Kidney (tissue), 14 donors: ENCODE results near the gene ARHGEF10L. TPM values are rescaled to one million over a fixed set of nuclear protein-coding genes. Genes with fewer than 3 reads are reported as not detected.

Experiments used
- DNase-seq, 5 donors: peaks; one replicate each; pipeline ENCODE4 v3.0.0-alpha.2; 2013 to 2020
- FAIRE-seq: peaks from 2 replicates; lab custom pipeline; 2012; peaks lifted over from hg19 to GRCh38; lab: Jason Lieb, UNC
- H3K27ac ChIP-seq, 2 donors: one replicate each; pipeline ENCODE4 v1.7.0; 2013; ENCODE audit warnings: low read depth in 2 of 2, low read length in 2 of 2, inconsistent platforms in 1 of 2
- H3K27me3 ChIP-seq: one replicate; pipeline ENCODE4 v1.7.1; 2013; ENCODE audit warnings: low read length, inconsistent platforms; ENCODE audit not compliant: control insufficient read depth, insufficient read depth
- H3K36me3 ChIP-seq, 3 donors: one replicate each; pipeline versions ENCODE4 v1.7.0 to v1.7.1; 2013; ENCODE audit warnings: low read length in 3 of 3, control low read depth in 1 of 3, inconsistent platforms in 1 of 3; ENCODE audit not compliant: insufficient read depth in 3 of 3, control insufficient read depth in 2 of 3
- H3K4me1 ChIP-seq, 3 donors: one replicate each; pipeline versions ENCODE4 v1.7.0 to v1.7.1; 2013; ENCODE audit warnings: low read length in 3 of 3, inconsistent platforms in 1 of 3, low read depth in 1 of 3; ENCODE audit not compliant: control insufficient read depth in 2 of 3, insufficient read depth in 2 of 3
- H3K4me3 ChIP-seq, 3 donors: one replicate each; pipeline versions ENCODE4 v1.7.0 to v1.8.1; 2013; ENCODE audit warnings: low read length in 3 of 3, control low read depth in 1 of 3, inconsistent platforms in 1 of 3
- H3K9ac ChIP-seq, 3 donors: one replicate each; pipeline versions ENCODE4 v1.7.0 to v1.7.1; 2013; ENCODE audit warnings: low read length in 3 of 3, control low read depth in 1 of 3, inconsistent platforms in 1 of 3
- H3K9me3 ChIP-seq, 3 donors: one replicate each; pipeline versions ENCODE4 v1.7.0 to v1.7.1; 2013; ENCODE audit warnings: low read length in 3 of 3, control low read depth in 1 of 3, inconsistent platforms in 1 of 3; ENCODE audit not compliant: control insufficient read depth in 2 of 3, insufficient read depth in 1 of 3
- CTCF ChIP-seq: IDR thresholded peaks from 3 replicates; pipeline ENCODE4 v1.5.1; 2012; ENCODE audit warnings: mild to moderate bottlenecking, moderate library complexity, borderline replicate concordance; ENCODE audit not compliant: insufficient read depth; ENCODE audit errors: extremely low read depth
- intact Hi-C: fragments of 100-400 bp; cut with DNase I; formaldehyde crosslinking; loops from one replicate; pipeline ENCODE4 v1.11.1; 2022
- polyA plus RNA-seq: library from polyadenylated mRNA; stranded (reverse); fragments of 350-450 nt; fragmentation: Illumina TruSeq; extraction: RNeasy Lipid Tissue Mini Kit (QIAGEN cat#74804); gene quantifications from one replicate; pipeline ENCODE4 v1.2.3, GENCODE V29; 2014; ENCODE audit warnings: low read depth, low replicate concordance; ENCODE audit not compliant: insufficient read depth
- total RNA-seq: library from RNA; stranded (reverse); fragmentation: NEBNext Ultra II Directional; extraction: Animal tissue kit (Norgen Biotek cat#: 25700); gene quantifications from one replicate; pipeline ENCODE4 v1.2.1, GENCODE V29; 2021
- donor health status: control.
- donor health status: control.
- donor health status: control.
- donor health status: control.
- donor health status: control.
- donor health status: DM: yes; HTN: yes; CAD: no.
- donor health status: Normal renal cell carcinoma (clear cell type).

Gene ARHGEF10L
- total and polyA plus RNA-seq, 2 donors from 2014 or later, result 40.8 to 91.9 TPM

GRCh38 chr1:17596651-17597509 lies 57.4 kb downstream of the ARHGEF10L start:
- FAIRE-seq (no peak), DNase-seq (peak in 1 of 5 donors; percentile 48)
- intact Hi-C loops, result no loop called here
- no peaks in the 10 kb centered on the region for H3K9me3 ChIP-seq
- H3K4me1 ChIP-seq, result peaks cover 0 to 49% (median 48%) of the 10 kb centered on the region in 3 donors
- H3K27me3 ChIP-seq, result no peaks in the 10 kb centered on the region
- TF ChIP-seq CTCF, result no peak
- H3K36me3 ChIP-seq, result peaks cover 0 to 17% (median 0%) of the 10 kb centered on the region in 3 donors
- no peak overlapping the region for H3K4me3 ChIP-seq
- peak overlapping the region in 1 of 2 donors; percentile 43 for H3K27ac ChIP-seq
- H3K9ac ChIP-seq, result no peak overlapping the region

DNA sequence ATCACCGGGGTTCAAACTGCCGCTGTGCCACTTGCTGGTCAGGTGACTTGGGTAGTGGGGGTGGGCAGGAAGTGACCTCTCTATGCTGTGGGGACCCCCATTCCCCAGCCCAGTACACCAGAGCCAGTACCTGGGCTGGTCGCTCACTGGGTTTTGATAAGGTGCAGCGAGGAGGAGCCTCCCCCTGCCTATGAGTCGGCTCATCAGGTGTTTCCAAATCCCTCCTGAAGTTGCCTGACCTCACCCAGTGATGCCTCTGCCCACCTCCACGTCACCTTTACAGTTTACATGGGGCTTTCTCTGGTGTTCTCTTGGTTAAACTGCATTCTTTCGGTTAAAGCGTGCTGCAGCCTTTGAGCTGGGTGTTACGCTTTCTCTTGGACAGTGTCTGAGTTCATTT lies 58.2 kb downstream of the ARHGEF10L start:
- no peak for DNase-seq
- Histone ChIP-seq H3K36me3 (peaks cover 0 to 17% (median 0%) of the 10 kb centered on the region in 3 donors), H3K4me3 (no peak overlapping the region), H3K9me3 (no peaks in the 10 kb centered on the region), H3K4me1 (peaks cover 0 to 45% (median 43%) of the 10 kb centered on the region in 3 donors), H3K27me3 (no peaks in the 10 kb centered on the region), H3K9ac (no peak overlapping the region), H3K27ac (peak overlapping the region in 1 of 2 donors; percentile 23)
- intact Hi-C loops, result no loop called here
- FAIRE-seq, result no peak
- TF ChIP-seq CTCF, result no peak

DNA sequence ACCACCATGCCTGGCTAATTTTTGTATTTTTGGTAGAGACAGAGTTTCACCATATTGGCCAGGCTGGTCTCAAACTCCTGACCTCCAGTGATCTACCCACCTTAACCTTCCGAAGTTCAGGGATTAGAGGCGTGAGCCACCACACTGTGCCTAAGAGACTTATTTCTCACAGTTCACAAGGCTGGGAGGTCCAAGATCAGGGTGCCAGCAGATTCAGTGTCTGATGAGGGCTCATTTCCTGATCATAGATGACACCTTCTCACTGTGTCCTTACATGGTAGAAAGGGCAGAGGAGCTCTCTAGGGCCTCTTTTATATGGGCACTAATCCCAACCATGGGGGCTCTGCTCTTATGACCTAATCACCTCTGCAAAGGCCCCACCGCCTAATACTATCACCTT lies 58.8 kb downstream of the ARHGEF10L start:
- peaks cover 0 to 42% (median 40%) of the 10 kb centered on the region in 3 donors for H3K4me1 ChIP-seq

More for the DNA sequence above, 58.8 kb downstream of the ARHGEF10L start:
- no peak overlapping the region for H3K27ac ChIP-seq
- H3K9ac ChIP-seq, result no peak overlapping the region
- DNase-seq (no peak), FAIRE-seq (no peak)
- no peaks in the 10 kb centered on the region for H3K27me3 ChIP-seq
- no peak for TF ChIP-seq CTCF
- H3K9me3 ChIP-seq, result no peaks in the 10 kb centered on the region
- intact Hi-C loops, result no loop called here
- peaks cover 0 to 11% (median 0%) of the 10 kb centered on the region in 3 donors for H3K36me3 ChIP-seq
- no peak overlapping the region for H3K4me3 ChIP-seq
